ENCODE measurements around the gene TEK. TPM values are rescaled to one million over a fixed set of nuclear protein-coding genes. Genes with fewer than 3 reads are reported as not detected.

Gene TEK
- total and polyA plus RNA-seq, 10 of the 15 experiments (the other 5 are each of a cell fraction or from before 2014, with no cell fraction given): not detected

GRCh38 chr9:27182421-27182820 is 73.4 kb downstream of the TEK start:
- WGBS (ENCODE audit: insufficient coverage, insufficient replicate concordance, low lambda C conversion rate, missing lambda C conversion rate): 42% methylated on average over 3 of the region's 3 CpGs
- no peak overlapping the region for H3K4me3 ChIP-seq
- ChIA-PET CTCF (no interaction called here), RAD21 (ENCODE audit: unreplicated experiment) (no interaction called here), SMC1A (ENCODE audit: uncharacterized antibody, unreplicated experiment) (no interaction called here), POLR2A (no interaction called here)
- DNase-seq (ENCODE audit: low read depth, low spot score) (no peak), ATAC-seq (no peak), FAIRE-seq (no peak)
- H3K9me3 ChIP-seq (replicated peaks; ENCODE audit: control insufficient read depth, insufficient read depth, low read length): no peaks in the 10 kb centered on the region
- in situ Hi-C loops (cut with MboI) (no loop called here), intact Hi-C loops (cut with micrococcal nuclease; ENCODE audit: unreplicated experiment) (no loop called here)
- H3K27me3 ChIP-seq (replicated peaks in 1 of 2; ENCODE audit: control insufficient read depth in 2 of 2, insufficient read depth in 2 of 2, low read length in 1 of 2): no peaks in the 10 kb centered on the region
- no peak overlapping the region for H3K4me2 ChIP-seq (ENCODE audit: control insufficient read depth, insufficient read depth)
- BruUV-seq (replicated peaks): no TSS peak
- no peak overlapping the region for H3K9ac ChIP-seq (ENCODE audit: control insufficient read depth, insufficient read depth, low read length)
- TF ChIP-seq ATF7 (IDR thresholded peaks at IDR 0.05; ENCODE audit: low read depth) (no peak), BCL11A (IDR thresholded peaks at IDR 0.05; ENCODE audit: low read depth, low read length) (no peak), ZNF622 (IDR thresholded peaks at IDR 0.05) (no peak), CBX3 (IDR thresholded peaks at IDR 0.05; ENCODE audit: borderline replicate concordance, low read depth) (no peak), ZBTB40 (IDR thresholded peaks at IDR 0.05; ENCODE audit: borderline replicate concordance) (no peak), MTA3 (IDR thresholded peaks at IDR 0.05; ENCODE audit: borderline replicate concordance, low read length) (no peak), NFXL1 (IDR thresholded peaks at IDR 0.05; ENCODE audit: borderline replicate concordance) (no peak), ZNF207 (IDR thresholded peaks at IDR 0.05; ENCODE audit: borderline replicate concordance) (no peak), FOXK2 (IDR thresholded peaks at IDR 0.05) (no peak), IKZF1 (conservative IDR thresholded peaks at IDR 0.05) (no peak), BCLAF1 (IDR thresholded peaks at IDR 0.05) (no peak), PML (IDR thresholded peaks at IDR 0.05; ENCODE audit: low read length) (no peak), BHLHE40 (IDR thresholded peaks at IDR 0.05; ENCODE audit: borderline replicate concordance in 1 of 2, low read depth in 2 of 2, low read length in 1 of 2) (no peak)
- TF ChIP-seq, protein P1, sequence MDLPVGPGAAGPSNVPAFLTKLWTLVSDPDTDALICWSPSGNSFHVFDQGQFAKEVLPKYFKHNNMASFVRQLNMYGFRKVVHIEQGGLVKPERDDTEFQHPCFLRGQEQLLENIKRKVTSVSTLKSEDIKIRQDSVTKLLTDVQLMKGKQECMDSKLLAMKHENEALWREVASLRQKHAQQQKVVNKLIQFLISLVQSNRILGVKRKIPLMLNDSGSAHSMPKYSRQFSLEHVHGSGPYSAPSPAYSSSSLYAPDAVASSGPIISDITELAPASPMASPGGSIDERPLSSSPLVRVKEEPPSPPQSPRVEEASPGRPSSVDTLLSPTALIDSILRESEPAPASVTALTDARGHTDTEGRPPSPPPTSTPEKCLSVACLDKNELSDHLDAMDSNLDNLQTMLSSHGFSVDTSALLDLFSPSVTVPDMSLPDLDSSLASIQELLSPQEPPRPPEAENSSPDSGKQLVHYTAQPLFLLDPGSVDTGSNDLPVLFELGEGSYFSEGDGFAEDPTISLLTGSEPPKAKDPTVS (IDR thresholded peaks at IDR 0.05; ENCODE audit: low read depth, low read length): no peak
- no peaks in the 10 kb centered on the region for H4K20me1 ChIP-seq (ENCODE audit: control insufficient read depth, insufficient read depth)
- no peaks in the 10 kb centered on the region for H3K79me2 ChIP-seq (ENCODE audit: control insufficient read depth, insufficient read depth, low read length)
- H3K36me3 ChIP-seq (ENCODE audit: control insufficient read depth in 2 of 2, insufficient read depth in 2 of 2, low read length in 1 of 2): no peaks in the 10 kb centered on the region
- H3K27ac ChIP-seq (ENCODE audit: control insufficient read depth, insufficient read depth): no peak overlapping the region
- no peaks in the 10 kb centered on the region for H3K4me1 ChIP-seq (ENCODE audit: control insufficient read depth, insufficient read depth, low read length)
- H2AFZ ChIP-seq (ENCODE audit: control insufficient read depth, low read depth, low read length): no peak overlapping the region

Data from GM12878 (cell line).